NCI-H2107 treated with DMSO at 0.1 percent for 48 hours (cell line): ENCODE measurements around the gene TMTC2.
A peak's percentile ranks its signal among the peaks of the same experiment; 100 is the strongest.

Experiments
- DNase-seq: peaks from one replicate; lab custom pipeline; 2025; ENCODE audit not compliant: unreplicated experiment; lab: John Stamatoyannopoulos, UW

Gene TMTC2

GRCh38 chr12:82682326-82682725 is 4.4 kb upstream of the TMTC2 start:
- DNase-seq = no peak

GRCh38 chr12:82682851-82683261 is 3.9 kb upstream of the TMTC2 start:
- DNase-seq = no peak

- DNase-seq = peak; percentile 88
Observed at GRCh38 chr12:82685790-82686167, 927 bp upstream of the TMTC2 start.

GRCh38 chr12:82687021-82688011 is 610 bp downstream of the TMTC2 start:
- DNase-seq = peak; percentile 75

DNA sequence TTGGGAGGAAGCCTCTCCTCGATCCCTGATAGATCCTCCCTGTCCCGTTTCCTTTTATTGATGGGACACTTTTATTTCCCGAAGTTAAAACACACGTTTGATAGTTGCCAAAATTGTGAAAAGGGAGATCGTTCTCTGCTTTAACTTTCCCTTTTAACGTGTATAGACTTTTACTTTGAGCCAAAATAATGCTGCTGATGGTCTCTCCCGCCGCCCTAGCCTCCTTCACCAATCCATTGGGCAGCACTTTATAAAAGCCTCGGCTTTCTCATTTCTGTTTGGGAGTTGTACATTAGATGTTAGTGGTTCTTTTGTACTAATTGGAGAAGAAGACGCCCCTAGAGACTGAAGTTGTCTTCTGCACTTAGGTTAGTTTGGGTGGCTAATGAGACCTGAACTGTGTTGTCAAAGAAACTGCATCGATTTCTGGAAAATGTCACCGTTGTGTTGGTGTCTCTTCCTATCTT is 1.4 kb downstream of the TMTC2 start:
- no peak for DNase-seq

DNA sequence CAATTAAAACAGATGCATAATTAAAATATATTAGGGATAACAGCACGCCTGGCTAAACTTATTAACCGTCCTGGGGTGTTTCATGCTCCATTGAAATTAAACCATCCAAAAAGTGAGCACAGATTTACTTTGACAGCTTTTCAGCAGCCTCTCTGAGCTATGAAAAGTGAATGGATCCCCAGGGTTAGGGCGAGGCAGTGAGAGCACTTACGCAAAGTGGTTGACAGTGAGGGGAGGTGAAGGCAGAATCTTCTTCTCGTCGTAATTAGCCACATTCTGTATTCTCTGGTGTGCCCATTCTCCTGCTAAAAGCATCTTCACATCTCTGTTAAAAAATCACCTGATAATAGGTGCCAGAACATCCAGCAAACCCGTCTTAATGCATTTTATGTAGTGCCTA is 1.9 kb downstream of the TMTC2 start:
- peak; percentile 14 for DNase-seq

DNA sequence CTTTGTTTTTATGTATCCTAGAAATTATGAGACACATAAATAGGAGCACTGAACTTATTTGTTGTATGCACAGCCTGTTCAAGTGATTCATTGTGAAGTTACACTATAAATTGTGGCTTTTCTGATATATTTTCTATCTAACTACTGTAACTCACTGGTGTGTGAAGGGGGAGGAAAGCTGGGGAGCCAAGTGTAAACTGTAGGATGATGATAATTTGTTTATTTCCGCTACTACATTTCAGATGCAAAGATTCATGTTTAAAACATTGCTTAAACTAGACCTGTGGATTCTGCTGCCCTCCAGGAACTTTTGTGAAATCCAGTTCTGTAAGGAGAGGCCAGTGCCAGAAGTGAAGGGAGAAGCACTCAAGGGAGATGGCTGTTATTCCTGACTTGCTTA is 3.3 kb downstream of the TMTC2 start:
- no peak for DNase-seq

- DNase-seq = no peak
Observed at GRCh38 chr12:82691513-82691912, 4.8 kb downstream of the TMTC2 start.

- DNase-seq = no peak
Observed at GRCh38 chr12:82694276-82694675, 7.6 kb downstream of the TMTC2 start.

GRCh38 chr12:82694970-82695369 is 8.3 kb downstream of the TMTC2 start:
- no peak for DNase-seq

DNA sequence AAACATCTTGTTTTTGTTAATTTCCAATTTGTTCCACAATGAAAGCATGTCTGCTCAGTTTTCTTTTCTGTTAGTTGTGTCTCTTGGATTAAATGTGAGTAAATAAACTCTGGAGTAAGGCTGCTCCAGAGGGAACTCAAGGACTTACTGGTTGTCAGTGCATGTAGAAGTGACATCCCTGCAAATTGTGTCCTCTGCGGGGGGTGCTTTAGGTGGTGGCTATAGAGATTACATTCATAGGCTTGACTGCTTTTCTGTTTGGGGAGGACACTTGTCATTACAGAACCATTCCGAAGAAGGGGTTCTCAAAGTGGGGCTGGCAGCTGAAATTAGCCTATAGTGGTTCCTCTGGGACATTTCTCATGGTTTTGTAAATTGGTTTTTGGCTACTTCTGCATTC is 8.8 kb downstream of the TMTC2 start:
- no peak for DNase-seq

DNA sequence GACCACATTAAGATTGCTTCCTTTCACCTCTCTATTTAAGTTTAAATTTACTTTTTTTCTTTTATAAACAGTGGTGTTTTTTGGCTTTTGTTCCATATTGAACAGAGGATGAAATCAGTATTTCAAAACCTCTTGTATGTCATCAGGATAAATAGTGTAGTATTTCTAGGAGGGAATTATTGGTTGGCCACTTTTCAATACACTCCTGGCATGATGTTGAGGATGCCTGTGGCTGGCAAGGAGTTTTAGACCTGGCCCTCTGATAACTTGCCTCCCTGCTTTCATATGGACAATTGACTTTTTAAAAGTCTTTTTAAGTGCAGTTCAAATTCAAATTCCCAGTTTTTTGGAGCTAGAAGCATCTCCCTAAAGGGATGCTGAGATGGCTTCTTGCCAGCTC is 9.8 kb downstream of the TMTC2 start:
- no peak for DNase-seq

GRCh38 chr12:82698708-82699564 is 12.2 kb downstream of the TMTC2 start:
- peak; percentile 97 for DNase-seq

DNA sequence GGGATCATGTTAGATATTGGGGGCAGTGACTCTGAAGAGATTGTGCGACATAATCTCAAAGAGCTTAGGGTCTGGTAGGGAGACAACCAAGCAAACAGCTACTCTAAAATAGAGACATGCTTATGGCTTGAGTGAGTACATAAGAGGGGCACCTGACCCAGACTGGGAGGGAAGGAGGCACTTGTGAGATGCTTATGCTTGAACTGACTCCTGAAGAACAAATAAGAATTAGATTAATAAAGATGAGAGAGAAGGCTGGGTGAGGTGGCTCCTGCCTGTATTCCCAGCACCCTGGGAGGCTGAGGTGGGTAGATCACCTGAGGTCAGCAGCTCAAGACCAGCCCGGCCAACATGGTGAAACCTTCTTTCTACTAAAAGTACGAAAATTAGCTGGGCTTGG is 19.1 kb downstream of the TMTC2 start:
- no peak for DNase-seq

DNA sequence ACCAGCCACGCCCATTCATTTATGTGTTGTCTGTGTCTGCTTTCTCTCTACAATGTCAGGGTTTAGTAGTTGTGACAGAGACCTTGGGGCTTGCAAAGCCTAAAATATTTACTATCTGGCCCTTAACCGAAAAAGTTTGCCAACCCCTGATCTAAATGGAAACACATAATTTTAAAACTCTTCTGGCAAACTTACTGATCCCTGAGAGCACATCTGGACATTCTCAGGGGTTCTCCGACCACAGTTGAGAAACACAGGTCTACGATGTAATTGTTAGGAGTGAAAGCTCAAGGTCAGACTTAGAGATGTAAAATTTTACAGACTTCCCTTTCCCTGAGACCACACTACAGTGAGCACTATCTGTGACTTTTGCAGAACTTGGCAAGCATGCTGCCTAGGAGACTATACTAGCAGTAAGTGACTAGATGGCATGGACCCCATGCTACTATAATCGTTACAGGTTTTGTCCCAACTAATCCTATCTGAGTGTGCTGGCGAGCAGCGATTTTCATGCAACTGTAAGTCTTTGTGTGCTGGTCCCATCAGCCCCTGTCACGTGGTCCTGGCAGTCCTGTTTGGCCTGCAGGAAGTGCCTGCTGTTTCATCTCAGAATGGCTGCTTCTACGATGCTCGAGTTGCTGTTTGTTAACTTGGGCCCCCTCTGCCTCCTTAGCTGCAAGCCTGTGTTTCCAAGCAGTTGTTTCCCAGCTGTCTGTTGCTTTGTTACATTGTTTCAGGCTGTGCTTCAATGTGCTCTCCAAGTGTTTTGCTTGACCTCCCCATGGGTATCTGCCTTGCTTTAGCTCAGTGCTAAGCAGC is 21.6 kb downstream of the TMTC2 start:
- DNase-seq = no peak

DNA sequence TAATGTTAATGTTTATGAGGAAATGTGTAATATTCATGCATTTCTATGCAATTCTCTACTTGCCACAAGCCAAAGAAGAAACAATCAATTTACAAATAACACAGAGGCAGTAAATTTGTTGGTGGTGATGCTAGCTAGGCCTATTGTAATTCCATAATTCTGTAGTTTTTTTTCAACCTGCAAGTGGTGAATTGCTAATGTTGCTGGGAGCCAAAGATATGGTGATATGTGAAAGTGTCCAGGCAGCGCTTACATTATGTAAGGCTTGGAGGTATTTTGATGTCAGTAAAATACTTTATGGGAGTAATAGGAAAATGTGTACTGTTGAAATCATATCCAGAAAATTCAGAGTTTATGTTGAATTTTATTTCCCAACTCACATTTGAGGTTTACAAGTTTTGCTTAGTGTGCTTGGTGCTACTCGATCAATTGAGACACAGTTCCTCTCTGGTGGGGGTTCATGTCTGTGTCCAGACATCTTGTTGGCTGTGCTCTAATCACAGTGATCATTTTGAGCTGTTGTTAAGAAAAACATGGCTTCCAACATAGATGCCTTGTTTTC is 23.2 kb downstream of the TMTC2 start:
- no peak for DNase-seq

DNA sequence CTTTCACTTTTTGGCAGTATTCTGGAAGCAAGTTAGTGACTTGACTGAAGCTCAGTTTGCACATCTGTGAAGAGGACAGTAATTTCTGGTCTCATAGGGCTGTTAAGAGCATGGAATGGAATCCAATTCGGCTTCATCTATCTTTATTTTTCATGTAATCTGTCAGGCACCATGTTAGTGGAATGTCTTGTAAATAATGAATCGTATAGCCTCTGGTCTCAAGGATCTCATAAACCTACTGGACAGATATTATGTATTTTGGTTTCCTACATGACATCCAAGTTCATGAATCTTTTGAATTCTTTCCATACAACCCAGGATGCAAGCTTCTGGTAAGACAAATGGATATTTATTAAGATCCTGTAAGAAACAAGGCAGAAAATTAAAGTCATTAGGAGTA is 24.0 kb downstream of the TMTC2 start:
- DNase-seq = no peak

DNA sequence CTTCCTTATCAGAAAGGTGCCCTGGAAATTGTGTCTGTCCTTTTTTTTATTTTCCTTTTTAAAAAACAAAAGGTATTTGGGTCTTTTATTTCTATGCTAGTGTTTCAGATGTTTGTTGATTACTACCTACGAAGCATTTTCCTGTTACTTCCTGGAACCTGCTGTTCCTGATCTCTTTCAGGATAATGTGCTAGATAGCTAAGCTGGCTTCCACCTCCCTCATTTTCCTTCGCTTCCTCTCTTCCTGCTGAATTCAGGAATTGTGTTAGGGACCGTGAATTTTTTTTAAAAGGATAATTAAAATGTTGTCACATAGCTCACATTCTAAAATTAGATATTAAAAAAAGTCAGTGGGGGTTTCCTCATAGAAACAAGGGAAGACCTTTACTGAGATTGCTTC is 27.7 kb downstream of the TMTC2 start:
- DNase-seq = no peak

- DNase-seq = no peak
Observed at GRCh38 chr12:82721726-82722125, 35.0 kb downstream of the TMTC2 start.

- DNase-seq = no peak
Observed at GRCh38 chr12:82723093-82723492, 36.4 kb downstream of the TMTC2 start.

DNA sequence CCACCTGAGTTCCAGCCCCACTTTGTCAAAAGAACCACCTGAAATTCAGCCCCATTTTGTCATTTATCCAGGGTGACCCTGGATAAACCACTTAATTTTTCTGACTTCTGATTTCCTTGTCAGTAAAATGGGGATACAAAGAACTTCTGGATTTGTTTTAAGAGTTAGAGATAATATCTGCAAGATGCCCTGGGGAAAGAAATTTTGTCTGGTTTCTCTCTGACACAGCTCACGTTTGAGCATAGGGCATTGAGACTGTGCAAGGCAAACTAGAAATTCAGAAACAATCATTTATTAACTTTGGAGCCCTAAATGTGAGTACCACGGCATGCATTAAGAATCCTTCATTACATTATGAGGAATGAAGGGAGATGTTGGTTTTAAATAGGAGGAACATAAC is 37.2 kb downstream of the TMTC2 start:
- DNase-seq = no peak
